PC-3 (cell line): ENCODE data around the gene PSPH. TPM values are rescaled to one million over a fixed set of nuclear protein-coding genes. Genes with fewer than 3 reads are reported as not detected.

Experiments used
- ATAC-seq: fragments of 200-7000 bp; cut with Tn5 transposase; 2 replicates; pipeline ENCODE4 v1.9.1; 2020; ENCODE audit warnings: mild to moderate bottlenecking, moderate library complexity
- BruUV-seq: library from RNA; stranded (reverse); fragments of 400-500 nt; replicated peaks from 2 replicates; lab custom pipeline; 2021; lab: Mats Ljungman, UMichigan
- CTCF ChIA-PET: fragments of 300-600 bp; sonication (Branson Sonifier 250); formaldehyde crosslinking; loops from one replicate; lab custom pipeline; 2022; ENCODE audit warnings: antibody characterized with exemption; lab: Charles Lee
- POLR2A ChIA-PET: fragments of 300-600 bp; sonication (Branson Sonifier 250); formaldehyde crosslinking; loops from one replicate; lab custom pipeline; 2022; ENCODE audit warnings: antibody characterized with exemption; ENCODE audit not compliant: unreplicated experiment; lab: Charles Lee
- DNase-seq: peaks from one replicate; pipeline ENCODE4 v3.0.0-alpha.2; 2015
- H2AFZ ChIP-seq: fragments of 300-600 bp; sonication (generic); 2 replicates; pipeline ENCODE4 v1.6.0; 2016; ENCODE audit warnings: antibody characterized with exemption, low read length
- H3F3A ChIP-seq: fragments of 300-600 bp; sonication (generic); one replicate; pipeline ENCODE4 v1.6.0; 2017; ENCODE audit warnings: antibody characterized with exemption, low read length, control low read depth, mild to moderate bottlenecking; ENCODE audit not compliant: unreplicated experiment
- H3K27ac ChIP-seq: fragments of 300-600 bp; sonication (generic); 2 replicates; pipeline ENCODE4 v1.5.1; 2016; ENCODE audit warnings: mild to moderate bottlenecking, low read length
- H3K27me3 ChIP-seq: fragments of 300-600 bp; sonication (generic); 2 replicates; pipeline ENCODE4 v1.6.1; 2016; ENCODE audit warnings: low read length, mixed read lengths
- H3K36me3 ChIP-seq: fragments of 300-600 bp; sonication (generic); 2 replicates; pipeline ENCODE4 v1.6.1; 2016; ENCODE audit warnings: low read depth, mixed run types, low read length, mixed read lengths
- H3K4me1 ChIP-seq: fragments of 300-600 bp; sonication (generic); 2 replicates; pipeline ENCODE4 v1.5.1; 2016; ENCODE audit warnings: low read length; ENCODE audit not compliant: insufficient read depth
- H3K4me2 ChIP-seq: fragments of 300-600 bp; sonication (generic); 2 replicates; pipeline ENCODE4 v1.6.0; 2016; ENCODE audit warnings: low read length
- H3K4me3 ChIP-seq: fragments of 300-600 bp; sonication (generic); 2 replicates; pipeline ENCODE4 v1.5.1; 2016; ENCODE audit warnings: mild to moderate bottlenecking, low read length, mixed read lengths
- H3K79me2 ChIP-seq: fragments of 300-600 bp; sonication (generic); 2 replicates; pipeline ENCODE4 v1.6.1; 2017; ENCODE audit warnings: low read length, mixed read lengths
- H3K9ac ChIP-seq: fragments of 300-600 bp; sonication (generic); 2 replicates; pipeline ENCODE4 v1.6.0; 2016; ENCODE audit warnings: mild to moderate bottlenecking, low read length
- H3K9me2 ChIP-seq: fragments of 300-600 bp; sonication (generic); replicated peaks from 2 replicates; pipeline ENCODE4 v1.6.1; 2016; ENCODE audit warnings: mixed run types, low read length, mixed read lengths
- H3K9me3 ChIP-seq: fragments of 300-600 bp; sonication (generic); 2 replicates; pipeline ENCODE4 v1.6.1; 2016; ENCODE audit warnings: low read length, mixed read lengths
- H4K20me1 ChIP-seq: fragments of 300-600 bp; sonication (generic); 2 replicates; pipeline ENCODE4 v1.6.1; 2016; ENCODE audit warnings: low read length, mixed read lengths
- CTCF ChIP-seq: fragments of 300-600 bp; sonication (generic); conservative IDR thresholded peaks from 2 replicates; pipeline ENCODE4 v1.5.1; 2017; ENCODE audit warnings: antibody characterized with exemption, low read depth, mild to moderate bottlenecking, low read length
- EZH2 ChIP-seq: fragments of 300-600 bp; sonication (generic); IDR thresholded peaks from one replicate; pipeline ENCODE4 v1.6.1; 2017; ENCODE audit warnings: antibody characterized with exemption, mild to moderate bottlenecking, low read length; ENCODE audit not compliant: unreplicated experiment
- EZH2phosphoT487 ChIP-seq: fragments of 300-600 bp; sonication (generic); IDR thresholded peaks from 2 replicates; pipeline ENCODE4 v1.6.1; 2018; ENCODE audit warnings: mild to moderate bottlenecking, antibody characterized with exemption, low read length, borderline replicate concordance
- intact Hi-C: fragments of 100-400 bp; cut with micrococcal nuclease; formaldehyde crosslinking; loops from 2 replicates; pipeline ENCODE4 v1.9.0; 2023
- total RNA-seq: library from RNA; depleted of rRNA; stranded (reverse); fragments of >200 nt; gene quantifications from 2 replicates; pipeline ENCODE4 v1.2.3, GENCODE V29; 2014

Gene PSPH
- total RNA-seq, 1 experiment from 2014 or later, result 66.3 TPM

- peak; percentile 71 for ATAC-seq
- no peak overlapping the region for H3K27ac ChIP-seq
- H2AFZ ChIP-seq, result no peak overlapping the region
- no peaks in the 10 kb centered on the region for H3K9me3 ChIP-seq
- H3K9ac ChIP-seq, result no peak overlapping the region
- no peaks in the 10 kb centered on the region for H3K27me3 ChIP-seq
- H3K79me2 ChIP-seq, result no peaks in the 10 kb centered on the region
- H3F3A ChIP-seq, result no peaks in the 10 kb centered on the region
- H3K4me1 ChIP-seq, result no peaks in the 10 kb centered on the region
- H3K4me3 ChIP-seq, result no peak overlapping the region
- POLR2A ChIA-PET, result no interaction called here
- no peaks in the 10 kb centered on the region for H3K36me3 ChIP-seq
- BruUV-seq, result TSS peak; percentile 6
- intact Hi-C loops, result no loop called here
- no peak for DNase-seq
- CTCF ChIA-PET, result no interaction called here
- TF ChIP-seq EZH2phosphoT487 (no peak), EZH2 (no peak), CTCF (no peak)
- H3K4me2 ChIP-seq, result no peak overlapping the region
- H4K20me1 ChIP-seq, result no peaks in the 10 kb centered on the region
- no peaks in the 10 kb centered on the region for H3K9me2 ChIP-seq
These were observed 41.5 kb downstream of the PSPH start for GRCh38 chr7:56009695-56010094.

- no peaks in the 10 kb centered on the region for H3K36me3 ChIP-seq
- TF ChIP-seq CTCF (no peak), EZH2 (no peak), EZH2phosphoT487 (no peak)
- no peaks in the 10 kb centered on the region for H3K4me1 ChIP-seq
- H3K27ac ChIP-seq, result no peak overlapping the region
- ATAC-seq (no peak), DNase-seq (no peak)
- no peaks in the 10 kb centered on the region for H3K9me2 ChIP-seq
- ChIA-PET CTCF (interaction anchor here (1.0 kb wide), 1 partner anchor 42 kb away, joined by 3 read pairs; no protein-coding TSS in a partner anchor), POLR2A (no interaction called here)
- no peak overlapping the region for H3K9ac ChIP-seq
- H3K9me3 ChIP-seq, result no peaks in the 10 kb centered on the region
- H3K4me2 ChIP-seq, result no peak overlapping the region
- H2AFZ ChIP-seq, result no peak overlapping the region
- H3F3A ChIP-seq, result no peaks in the 10 kb centered on the region
- no peaks in the 10 kb centered on the region for H4K20me1 ChIP-seq
- no peaks in the 10 kb centered on the region for H3K27me3 ChIP-seq
- intact Hi-C loops, result no loop called here
- H3K4me3 ChIP-seq, result no peak overlapping the region
- BruUV-seq, result no TSS peak
- H3K79me2 ChIP-seq, result no peaks in the 10 kb centered on the region
These were observed 43.4 kb downstream of the PSPH start for GRCh38 chr7:56007891-56008290.

- H3K4me2 ChIP-seq, result no peak overlapping the region
- H3K79me2 ChIP-seq, result no peaks in the 10 kb centered on the region
- H4K20me1 ChIP-seq, result no peaks in the 10 kb centered on the region
- H3F3A ChIP-seq, result no peaks in the 10 kb centered on the region
- H3K27me3 ChIP-seq, result no peaks in the 10 kb centered on the region
- H3K4me3 ChIP-seq, result no peak overlapping the region
- TF ChIP-seq EZH2phosphoT487 (no peak), CTCF (no peak), EZH2 (no peak)
- intact Hi-C loops, result no loop called here
- ATAC-seq, result no peak
- H3K36me3 ChIP-seq, result no peaks in the 10 kb centered on the region
- no peak overlapping the region for H3K9ac ChIP-seq
- BruUV-seq, result TSS peak; percentile 8
- no peaks in the 10 kb centered on the region for H3K9me2 ChIP-seq
- H3K9me3 ChIP-seq, result no peaks in the 10 kb centered on the region
- DNase-seq, result no peak
- ChIA-PET POLR2A (no interaction called here), CTCF (interaction anchor here (1.0 kb wide), 1 partner anchor 41 kb away, joined by 3 read pairs; no protein-coding TSS in a partner anchor)
- H2AFZ ChIP-seq, result no peak overlapping the region
- H3K27ac ChIP-seq, result no peak overlapping the region
- no peaks in the 10 kb centered on the region for H3K4me1 ChIP-seq
These were observed 44.0 kb downstream of the PSPH start for GRCh38 chr7:56007167-56007652.
